AG09309 (cell line): Measurements from ENCODE around the gene PARD3B.

Experiments used
- DNase-seq: peaks from one replicate; pipeline ENCODE4 v3.0.0-alpha.2; 2010; ENCODE audit warnings: low read depth
- H3K4me3 ChIP-seq: 2 replicates; pipeline ENCODE4 v1.5.1; 2011; ENCODE audit warnings: mild to moderate bottlenecking, low read depth, low read length, moderate library complexity; ENCODE audit not compliant: control insufficient read depth
- TF ChIP-seq, protein P1 (sequence below): IDR thresholded peaks from 2 replicates; pipeline ENCODE4 v1.5.1; 2011; ENCODE audit warnings: mild to moderate bottlenecking, low read depth, low read length, inconsistent platforms; ENCODE audit not compliant: insufficient read depth, control insufficient read depth; ENCODE audit errors: missing control alignments

PARD3B gene

DNA sequence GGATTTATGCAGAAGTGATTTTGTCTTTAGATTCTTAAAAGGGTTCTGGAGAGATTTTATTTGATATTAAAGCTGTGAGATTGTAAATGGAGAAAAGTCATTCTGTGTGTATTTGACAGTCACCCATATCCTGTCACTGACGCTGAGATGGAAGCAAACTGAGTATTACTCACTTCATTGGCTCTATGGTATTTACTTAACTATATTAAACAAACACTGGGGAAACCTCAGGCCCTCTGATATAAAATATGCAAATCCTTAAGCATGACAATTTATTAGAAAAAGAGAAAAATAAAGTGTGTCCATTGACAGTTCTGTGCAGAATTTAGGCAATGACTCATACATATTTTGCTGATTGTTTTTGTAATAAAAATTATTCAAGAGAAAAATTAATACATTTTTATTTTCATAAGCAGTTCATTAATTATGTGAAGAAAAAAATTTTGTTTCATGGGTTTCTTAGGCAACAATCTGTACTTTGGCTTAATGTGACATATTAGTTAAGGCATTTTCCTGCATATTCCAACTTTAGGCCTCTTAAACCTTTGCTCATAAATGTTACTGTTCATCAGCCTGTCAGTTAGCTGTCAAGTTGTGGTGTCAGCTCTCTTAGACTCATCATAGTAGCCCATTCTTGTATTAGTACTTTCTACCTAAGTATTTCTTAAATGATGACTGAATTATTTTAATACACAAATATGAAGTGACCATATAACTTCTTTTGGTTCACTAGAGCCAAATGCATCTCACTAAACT is 99.9 kb downstream of the PARD3B start:
- TF ChIP-seq, protein P1, sequence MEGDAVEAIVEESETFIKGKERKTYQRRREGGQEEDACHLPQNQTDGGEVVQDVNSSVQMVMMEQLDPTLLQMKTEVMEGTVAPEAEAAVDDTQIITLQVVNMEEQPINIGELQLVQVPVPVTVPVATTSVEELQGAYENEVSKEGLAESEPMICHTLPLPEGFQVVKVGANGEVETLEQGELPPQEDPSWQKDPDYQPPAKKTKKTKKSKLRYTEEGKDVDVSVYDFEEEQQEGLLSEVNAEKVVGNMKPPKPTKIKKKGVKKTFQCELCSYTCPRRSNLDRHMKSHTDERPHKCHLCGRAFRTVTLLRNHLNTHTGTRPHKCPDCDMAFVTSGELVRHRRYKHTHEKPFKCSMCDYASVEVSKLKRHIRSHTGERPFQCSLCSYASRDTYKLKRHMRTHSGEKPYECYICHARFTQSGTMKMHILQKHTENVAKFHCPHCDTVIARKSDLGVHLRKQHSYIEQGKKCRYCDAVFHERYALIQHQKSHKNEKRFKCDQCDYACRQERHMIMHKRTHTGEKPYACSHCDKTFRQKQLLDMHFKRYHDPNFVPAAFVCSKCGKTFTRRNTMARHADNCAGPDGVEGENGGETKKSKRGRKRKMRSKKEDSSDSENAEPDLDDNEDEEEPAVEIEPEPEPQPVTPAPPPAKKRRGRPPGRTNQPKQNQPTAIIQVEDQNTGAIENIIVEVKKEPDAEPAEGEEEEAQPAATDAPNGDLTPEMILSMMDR: no peak
- H3K4me3 ChIP-seq: no peak overlapping the region
- no peak for DNase-seq

DNA sequence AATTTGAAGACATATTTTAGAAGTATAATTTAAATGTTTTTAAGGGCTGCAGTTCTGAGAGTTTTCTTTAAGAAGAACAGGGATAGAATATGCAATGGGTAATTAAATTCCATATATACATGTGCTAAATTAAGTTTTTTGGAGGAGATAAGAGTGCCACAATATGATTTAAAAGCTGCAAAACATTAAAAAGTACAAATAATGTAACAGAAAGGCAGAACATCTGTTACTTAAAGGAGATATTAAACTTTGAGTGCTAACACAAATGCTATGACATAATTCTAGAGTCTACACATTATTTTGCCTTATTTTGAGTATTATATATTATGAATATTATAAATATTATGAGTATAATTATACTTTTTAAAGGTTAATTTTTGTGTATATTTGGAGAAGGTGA is 102.4 kb downstream of the PARD3B start:
- DNase-seq: no peak
- H3K4me3 ChIP-seq: no peak overlapping the region
- TF ChIP-seq, protein P1: no peak

DNA sequence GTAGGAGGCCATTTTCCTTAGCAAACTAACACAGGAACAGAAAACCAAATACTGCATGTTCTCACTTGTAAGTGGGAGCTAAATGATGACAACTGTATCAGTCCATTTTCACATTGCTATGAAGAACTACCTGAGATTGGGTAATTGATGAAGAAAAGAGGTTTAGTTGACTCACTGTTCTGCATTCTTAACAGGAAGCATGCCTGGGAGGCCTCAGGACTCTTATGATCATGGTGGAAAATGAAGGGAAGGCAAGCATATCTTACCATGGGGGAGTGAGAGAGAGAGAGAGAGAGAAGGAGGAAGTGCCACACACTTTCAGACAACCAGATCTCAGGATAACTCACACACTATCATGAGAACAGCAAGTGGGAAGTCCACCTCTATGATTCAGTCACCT is 105.3 kb downstream of the PARD3B start:
- H3K4me3 ChIP-seq: no peak overlapping the region

DNA sequence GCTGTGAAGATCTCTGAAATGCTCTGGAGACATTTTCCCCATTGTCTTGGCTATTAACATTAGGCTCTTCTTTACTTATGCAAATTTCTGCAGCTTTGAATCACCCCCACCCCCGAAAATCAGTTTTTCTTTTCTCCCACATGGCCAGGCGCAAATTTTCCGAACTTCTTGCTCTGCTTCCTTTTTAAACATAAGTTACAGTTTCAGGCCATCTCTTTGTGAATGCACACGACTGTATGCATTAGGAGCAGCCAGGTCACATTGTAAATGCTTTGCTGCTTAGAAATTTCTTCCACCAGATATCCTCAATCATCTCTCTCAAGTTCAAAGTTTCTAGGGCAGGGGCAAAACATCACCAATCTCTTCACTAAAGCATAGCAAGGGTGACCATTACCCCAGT is 106.8 kb downstream of the PARD3B start:
- DNase-seq: no peak
- TF ChIP-seq, protein P1: no peak
- no peak overlapping the region for H3K4me3 ChIP-seq

More for the DNA sequence above, 105.3 kb downstream of the PARD3B start:
- no peak for DNase-seq
- TF ChIP-seq, protein P1: no peak

DNA sequence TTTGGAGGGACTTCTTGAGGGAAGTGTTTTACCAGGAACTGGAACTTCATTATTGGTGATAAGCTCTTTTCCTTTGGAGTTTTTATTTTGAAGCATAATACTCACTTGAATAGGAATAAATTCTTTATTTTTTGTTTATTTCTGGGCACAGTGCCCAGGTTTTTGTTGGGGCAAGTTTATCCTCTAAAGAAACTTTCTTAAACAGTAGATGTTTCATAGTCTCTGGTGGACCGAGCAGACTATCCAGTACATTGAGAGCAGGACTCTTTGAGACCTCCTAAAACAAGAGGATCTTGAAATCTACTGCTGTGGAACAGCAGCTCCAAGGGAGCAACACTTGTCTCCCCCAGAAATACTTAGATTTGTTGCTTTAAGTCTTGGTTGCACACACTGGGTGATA is 109.4 kb downstream of the PARD3B start:
- H3K4me3 ChIP-seq: no peak overlapping the region
- TF ChIP-seq, protein P1: no peak
- DNase-seq: no peak

DNA sequence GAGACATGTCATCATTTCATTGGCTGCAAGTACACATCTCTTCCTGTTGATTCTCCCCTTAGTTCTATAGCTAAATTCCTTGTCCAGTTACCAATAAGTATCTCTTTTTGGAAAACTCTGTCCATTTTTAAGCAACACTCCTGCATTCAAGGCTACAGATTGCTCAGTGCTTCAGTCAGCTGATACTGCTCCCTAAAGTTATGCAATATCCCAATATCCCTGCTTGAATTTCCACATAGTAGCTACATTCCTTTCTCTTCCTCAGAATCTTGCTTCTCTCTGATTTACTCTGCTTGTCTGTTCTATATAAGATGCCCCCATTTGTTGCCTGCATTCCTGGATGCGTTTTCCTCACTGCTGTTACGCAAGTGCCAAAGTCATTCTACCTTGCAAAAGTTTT is 109.8 kb downstream of the PARD3B start:
- DNase-seq: peak; percentile 74
- TF ChIP-seq, protein P1: no peak

More for the DNA sequence above, 109.8 kb downstream of the PARD3B start:
- H3K4me3 ChIP-seq: no peak overlapping the region
